GM23338 (cell line): ENCODE results near the gene NOC2L. TPM values are rescaled to one million over a fixed set of nuclear protein-coding genes. Genes with fewer than 3 reads are reported as not detected.

Source experiments
- ATAC-seq: fragments of 200-7000 bp; cut with Tn5 transposase; 3 replicates; pipeline ENCODE4 v1.9.1; 2020
- DNase-seq: peaks from one replicate; pipeline ENCODE4 v3.0.0-alpha.2; 2015; ENCODE audit warnings: low spot score
- H2AFZ ChIP-seq: fragments of 200-600 bp; sonication (generic); 2 replicates; pipeline ENCODE4 v1.8.0; 2016; ENCODE audit warnings: antibody characterized with exemption, mild to moderate bottlenecking, moderate library complexity
- H3F3A ChIP-seq: fragments of 200-600 bp; sonication (generic); replicated peaks from 2 replicates; pipeline ENCODE4 v1.8.0; 2017; ENCODE audit warnings: antibody characterized with exemption, mixed run types, low read depth
- H3K27ac ChIP-seq: fragments of 200-600 bp; sonication (generic); 2 replicates; pipeline ENCODE4 v1.6.1; 2016; ENCODE audit warnings: low read depth
- H3K27me3 ChIP-seq: fragments of 200-600 bp; sonication (generic); 2 replicates; pipeline ENCODE4 v1.8.0; 2016; ENCODE audit warnings: mild to moderate bottlenecking, mixed run types, moderate library complexity; ENCODE audit not compliant: insufficient read depth
- H3K36me3 ChIP-seq: fragments of 200-600 bp; sonication (generic); 2 replicates; pipeline ENCODE4 v1.8.0; 2016; ENCODE audit warnings: mild to moderate bottlenecking; ENCODE audit not compliant: insufficient read depth
- H3K4me1 ChIP-seq: fragments of 200-600 bp; sonication (generic); 2 replicates; pipeline ENCODE4 v1.8.0; 2016; ENCODE audit warnings: mild to moderate bottlenecking, moderate library complexity; ENCODE audit not compliant: insufficient read depth
- H3K4me2 ChIP-seq: fragments of 200-600 bp; sonication (generic); 2 replicates; pipeline ENCODE4 v1.7.1; 2017; ENCODE audit warnings: mixed run types
- H3K4me3 ChIP-seq: fragments of 200-600 bp; sonication (generic); 2 replicates; pipeline ENCODE4 v1.6.1; 2016; ENCODE audit warnings: mixed run types
- H3K79me2 ChIP-seq: fragments of 200-600 bp; sonication (generic); replicated peaks from 2 replicates; pipeline ENCODE4 v1.8.0; 2017; ENCODE audit warnings: mild to moderate bottlenecking; ENCODE audit not compliant: insufficient read depth
- H3K9me2 ChIP-seq: fragments of 200-600 bp; sonication (generic); 2 replicates; pipeline ENCODE4 v1.8.0; 2017; ENCODE audit not compliant: insufficient read depth
- H4K20me1 ChIP-seq: fragments of 200-600 bp; sonication (generic); replicated peaks from 2 replicates; pipeline ENCODE4 v1.8.0; 2017; ENCODE audit warnings: mild to moderate bottlenecking; ENCODE audit not compliant: insufficient read depth
- H3K27ac Mint-ChIP-seq: 2 replicates; pipeline ENCODE4 v1.8.0; 2020; ENCODE audit warnings: inconsistent platforms, mild to moderate bottlenecking, moderate library complexity, mixed read lengths
- H3K27me3 Mint-ChIP-seq: 3 replicates; pipeline ENCODE4 v1.8.0; 2022; ENCODE audit warnings: low read depth, mild to moderate bottlenecking, moderate library complexity, mixed read lengths, inconsistent platforms; ENCODE audit not compliant: insufficient read depth, poor library complexity
- H3K36me3 Mint-ChIP-seq: 3 replicates; pipeline ENCODE4 v1.8.0; 2021; ENCODE audit warnings: low read depth, mild to moderate bottlenecking, inconsistent platforms, moderate library complexity, mixed read lengths
- H3K4me1 Mint-ChIP-seq: 3 replicates; pipeline ENCODE4 v1.8.0; 2020; ENCODE audit warnings: mild to moderate bottlenecking, inconsistent platforms, mixed read lengths
- H3K4me3 Mint-ChIP-seq: 3 replicates; pipeline ENCODE4 v1.8.0; 2021; ENCODE audit warnings: moderate library complexity, mild to moderate bottlenecking, inconsistent platforms, mixed read lengths
- H3K9me3 Mint-ChIP-seq: 3 replicates; pipeline ENCODE4 v1.8.0; 2020; ENCODE audit warnings: moderate library complexity, mild to moderate bottlenecking, inconsistent platforms, mixed read lengths
- CREB1 ChIP-seq: fragments of 250-450 bp; sonication (Bioruptor Pico); IDR thresholded peaks from 2 replicates; pipeline ENCODE4 v1.5.0; 2020; ENCODE audit warnings: low read depth, mild to moderate bottlenecking, moderate library complexity
- CTCF ChIP-seq, 2 experiments: fragments of 200-600 bp in 1 of 2; sonication (generic) in 1 of 2; conservative IDR thresholded peaks; 2 replicates each; pipeline versions ENCODE4 v1.5.1 to v1.6.1; 2016 to 2017; ENCODE audit warnings: antibody characterized with exemption in 2 of 2, low read depth in 2 of 2, mild to moderate bottlenecking in 2 of 2, moderate library complexity in 1 of 2
- EZH2 ChIP-seq: fragments of 200-600 bp; sonication (generic); IDR thresholded peaks from one replicate; pipeline ENCODE4 v1.8.0; 2017; ENCODE audit warnings: antibody characterized with exemption, mild to moderate bottlenecking, low read depth; ENCODE audit not compliant: unreplicated experiment
- EZH2phosphoT487 ChIP-seq: fragments of 200-600 bp; sonication (generic); IDR thresholded peaks from one replicate; pipeline ENCODE4 v1.8.1; 2018; ENCODE audit warnings: antibody characterized with exemption; ENCODE audit not compliant: unreplicated experiment
- JUNB ChIP-seq: IDR thresholded peaks from one replicate; pipeline ENCODE4 v1.6.1; 2016; ENCODE audit warnings: antibody characterized with exemption; ENCODE audit not compliant: unreplicated experiment
- NANOG ChIP-seq: IDR thresholded peaks from 2 replicates; pipeline ENCODE4 v1.6.1; 2016; ENCODE audit warnings: antibody characterized with exemption, borderline replicate concordance
- POLR2AphosphoS5 ChIP-seq: IDR thresholded peaks from 2 replicates; pipeline ENCODE4 v1.6.1; 2016; ENCODE audit warnings: antibody characterized with exemption, low read depth
- STAT1 ChIP-seq: IDR thresholded peaks from one replicate; pipeline ENCODE4 v1.6.1; 2016; ENCODE audit warnings: antibody characterized with exemption; ENCODE audit not compliant: unreplicated experiment
- ZNF114 ChIP-seq: fragments of 250-450 bp; sonication (Bioruptor Pico); IDR thresholded peaks from 2 replicates; pipeline ENCODE4 v1.5.0; 2020; ENCODE audit warnings: mild to moderate bottlenecking, moderate library complexity
- ZNF331 ChIP-seq: fragments of 250-450 bp; sonication (Bioruptor Pico); IDR thresholded peaks from 2 replicates; pipeline ENCODE4 v1.5.0; 2020; ENCODE audit warnings: low read depth, mild to moderate bottlenecking, moderate library complexity
- ZNF462 ChIP-seq: fragments of 250-450 bp; sonication (Bioruptor Pico); IDR thresholded peaks from 2 replicates; pipeline ENCODE4 v1.5.0; 2020; ENCODE audit warnings: mild to moderate bottlenecking, moderate library complexity
- polyA plus RNA-seq: library from polyadenylated mRNA; unstranded; fragments of >200 nt; fragmentation: Nextera tagmentation; extraction: Ambion mirVana; gene quantifications from 2 replicates; pipeline ENCODE4 v1.2.1, GENCODE V29; 2016
- total RNA-seq: library from RNA; depleted of rRNA; stranded (reverse); fragments of >200 nt; shearing (Covaris generic); gene quantifications from 2 replicates; pipeline ENCODE4 v1.2.3, GENCODE V29; 2014
- TF ChIP-seq, protein P1 (sequence below): IDR thresholded peaks from one replicate; pipeline ENCODE4 v1.6.1; 2018; ENCODE audit warnings: antibody characterized with exemption; ENCODE audit not compliant: unreplicated experiment
- TF ChIP-seq, protein P2 (sequence below): IDR thresholded peaks from 2 replicates; pipeline ENCODE4 v1.6.1; 2016; ENCODE audit warnings: antibody characterized with exemption

The NOC2L gene
- total and polyA plus RNA-seq, 2 experiments from 2014 or later = 79.3 to 125 TPM

DNA sequence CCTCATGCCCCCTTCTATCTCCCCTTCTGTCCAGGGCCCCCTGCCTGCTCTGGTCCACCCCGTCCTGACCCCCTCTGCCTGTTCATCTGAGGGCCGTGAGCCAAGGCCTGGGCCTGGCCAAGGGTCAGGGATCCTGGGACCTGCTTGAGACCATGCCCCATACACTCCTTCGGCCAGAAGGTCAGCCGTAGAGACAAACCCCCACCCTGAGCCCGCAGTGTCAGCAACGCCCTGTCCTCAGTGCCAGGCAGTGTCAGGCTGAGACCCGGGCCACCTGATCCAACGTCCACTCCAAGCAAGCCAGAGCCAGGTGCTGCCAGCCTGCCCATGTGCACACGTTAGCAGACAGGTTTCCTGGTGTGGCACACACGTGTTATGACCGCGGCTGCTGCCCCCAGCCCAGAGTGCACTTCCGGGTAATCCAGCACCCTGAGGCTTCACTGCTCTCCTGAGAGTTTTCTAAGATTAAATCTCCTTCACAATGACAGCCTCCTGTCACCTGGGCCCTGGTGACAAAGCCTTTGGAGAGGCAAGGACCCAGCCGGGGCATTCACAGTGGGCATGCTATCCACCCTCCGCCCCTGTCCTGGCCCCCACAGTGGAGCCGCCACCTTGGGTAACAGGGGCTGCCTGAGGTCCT is 45.4 kb downstream of the NOC2L start:
- Histone ChIP-seq H3K27me3 (peaks cover 64% of the 10 kb centered on the region), H3K4me3 (no peak overlapping the region), H3K9me2 (no peaks in the 10 kb centered on the region), H3K79me2 (no peaks in the 10 kb centered on the region), H2AFZ (no peak overlapping the region), H3K4me1 (no peaks in the 10 kb centered on the region), H3K27ac (no peak overlapping the region), H3K36me3 (no peaks in the 10 kb centered on the region), H3F3A (no peaks in the 10 kb centered on the region), H3K4me2 (no peak overlapping the region), H4K20me1 (no peaks in the 10 kb centered on the region)
- H3K4me1 Mint-ChIP-seq = peaks cover 9% of the 10 kb centered on the region; the same call in 2 of the 3 replicates
- ATAC-seq (no peak), DNase-seq (no peak)
- no peaks in the 10 kb centered on the region for H3K36me3 Mint-ChIP-seq
- H3K9me3 Mint-ChIP-seq = peaks cover 4% of the 10 kb centered on the region; the same call in 1 of the 3 replicates
- H3K4me3 Mint-ChIP-seq = no peak overlapping the region
- peaks cover 52% of the 10 kb centered on the region for H3K27me3 Mint-ChIP-seq
- TF ChIP-seq EZH2phosphoT487 (no peak), CREB1 (CRISPR knock-in tag) (no peak), ZNF331 (CRISPR knock-in tag) (no peak), STAT1 (no peak), NANOG (no peak), ZNF462 (no peak), JUNB (no peak), POLR2AphosphoS5 (no peak), CTCF (conservative IDR thresholded peaks at IDR 0.05; ENCODE audit: low read depth in 2 of 2) (no peak), ZNF114 (CRISPR knock-in tag) (no peak), EZH2 (no peak)
- TF ChIP-seq, protein P1, sequence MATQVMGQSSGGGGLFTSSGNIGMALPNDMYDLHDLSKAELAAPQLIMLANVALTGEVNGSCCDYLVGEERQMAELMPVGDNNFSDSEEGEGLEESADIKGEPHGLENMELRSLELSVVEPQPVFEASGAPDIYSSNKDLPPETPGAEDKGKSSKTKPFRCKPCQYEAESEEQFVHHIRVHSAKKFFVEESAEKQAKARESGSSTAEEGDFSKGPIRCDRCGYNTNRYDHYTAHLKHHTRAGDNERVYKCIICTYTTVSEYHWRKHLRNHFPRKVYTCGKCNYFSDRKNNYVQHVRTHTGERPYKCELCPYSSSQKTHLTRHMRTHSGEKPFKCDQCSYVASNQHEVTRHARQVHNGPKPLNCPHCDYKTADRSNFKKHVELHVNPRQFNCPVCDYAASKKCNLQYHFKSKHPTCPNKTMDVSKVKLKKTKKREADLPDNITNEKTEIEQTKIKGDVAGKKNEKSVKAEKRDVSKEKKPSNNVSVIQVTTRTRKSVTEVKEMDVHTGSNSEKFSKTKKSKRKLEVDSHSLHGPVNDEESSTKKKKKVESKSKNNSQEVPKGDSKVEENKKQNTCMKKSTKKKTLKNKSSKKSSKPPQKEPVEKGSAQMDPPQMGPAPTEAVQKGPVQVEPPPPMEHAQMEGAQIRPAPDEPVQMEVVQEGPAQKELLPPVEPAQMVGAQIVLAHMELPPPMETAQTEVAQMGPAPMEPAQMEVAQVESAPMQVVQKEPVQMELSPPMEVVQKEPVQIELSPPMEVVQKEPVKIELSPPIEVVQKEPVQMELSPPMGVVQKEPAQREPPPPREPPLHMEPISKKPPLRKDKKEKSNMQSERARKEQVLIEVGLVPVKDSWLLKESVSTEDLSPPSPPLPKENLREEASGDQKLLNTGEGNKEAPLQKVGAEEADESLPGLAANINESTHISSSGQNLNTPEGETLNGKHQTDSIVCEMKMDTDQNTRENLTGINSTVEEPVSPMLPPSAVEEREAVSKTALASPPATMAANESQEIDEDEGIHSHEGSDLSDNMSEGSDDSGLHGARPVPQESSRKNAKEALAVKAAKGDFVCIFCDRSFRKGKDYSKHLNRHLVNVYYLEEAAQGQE = no peak
- TF ChIP-seq, protein P2, sequence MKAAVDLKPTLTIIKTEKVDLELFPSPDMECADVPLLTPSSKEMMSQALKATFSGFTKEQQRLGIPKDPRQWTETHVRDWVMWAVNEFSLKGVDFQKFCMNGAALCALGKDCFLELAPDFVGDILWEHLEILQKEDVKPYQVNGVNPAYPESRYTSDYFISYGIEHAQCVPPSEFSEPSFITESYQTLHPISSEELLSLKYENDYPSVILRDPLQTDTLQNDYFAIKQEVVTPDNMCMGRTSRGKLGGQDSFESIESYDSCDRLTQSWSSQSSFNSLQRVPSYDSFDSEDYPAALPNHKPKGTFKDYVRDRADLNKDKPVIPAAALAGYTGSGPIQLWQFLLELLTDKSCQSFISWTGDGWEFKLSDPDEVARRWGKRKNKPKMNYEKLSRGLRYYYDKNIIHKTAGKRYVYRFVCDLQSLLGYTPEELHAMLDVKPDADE = no peak
- H3K27ac Mint-ChIP-seq = no peak overlapping the region
